Calu3 (cell line): ENCODE measurements around the gene ARHGAP15. TPM values are rescaled to one million over a fixed set of nuclear protein-coding genes. Genes with fewer than 3 reads are reported as not detected.

Experiments used
- BruUV-seq: library from RNA; stranded (reverse); fragments of 400-500 nt; replicated peaks from 2 replicates; lab custom pipeline; 2021; lab: Mats Ljungman, UMichigan
- CTCF ChIA-PET: fragments of 300-600 bp; sonication (Branson Sonifier 250); formaldehyde crosslinking; loops from one replicate; lab custom pipeline; 2022; ENCODE audit warnings: antibody characterized with exemption; lab: Charles Lee
- DNase-seq: peaks from one replicate; pipeline ENCODE4 v3.0.0; 2022
- H3K27ac Mint-ChIP-seq: one replicate; pipeline ENCODE4 v1.8.0; 2022; ENCODE audit warnings: mixed read lengths; ENCODE audit not compliant: unreplicated experiment
- H3K27me3 Mint-ChIP-seq: one replicate; pipeline ENCODE4 v1.8.0; 2022; ENCODE audit warnings: mixed read lengths; ENCODE audit not compliant: unreplicated experiment
- H3K36me3 Mint-ChIP-seq: one replicate; pipeline ENCODE4 v1.8.0; 2022; ENCODE audit warnings: mild to moderate bottlenecking, moderate library complexity, mixed read lengths; ENCODE audit not compliant: insufficient read depth, unreplicated experiment
- H3K4me1 Mint-ChIP-seq: one replicate; pipeline ENCODE4 v1.8.0; 2022; ENCODE audit warnings: mild to moderate bottlenecking, low read depth, mixed read lengths; ENCODE audit not compliant: unreplicated experiment
- H3K4me3 Mint-ChIP-seq: one replicate; pipeline ENCODE4 v1.8.0; 2022; ENCODE audit warnings: mild to moderate bottlenecking, low read depth, moderate library complexity, mixed read lengths; ENCODE audit not compliant: unreplicated experiment
- H3K9me3 Mint-ChIP-seq: one replicate; pipeline ENCODE4 v1.8.0; 2022; ENCODE audit warnings: low read depth, mixed read lengths; ENCODE audit not compliant: unreplicated experiment
- CTCF ChIP-seq: fragments of 200-600 bp; IDR thresholded peaks from one replicate; pipeline ENCODE4 v1.8.0; 2022; ENCODE audit warnings: antibody characterized with exemption; ENCODE audit not compliant: unreplicated experiment
- intact Hi-C: fragments of 100-400 bp; cut with micrococcal nuclease; formaldehyde crosslinking; loops from one replicate; pipeline ENCODE4 v1.10.0; 2022; ENCODE audit not compliant: unreplicated experiment
- total RNA-seq: library from RNA; stranded (reverse); gene quantifications from 2 replicates; pipeline ENCODE4 v1.2.3, GENCODE V29; 2022

The ARHGAP15 gene
- total RNA-seq, 1 experiment from 2014 or later, result not detected

DNA sequence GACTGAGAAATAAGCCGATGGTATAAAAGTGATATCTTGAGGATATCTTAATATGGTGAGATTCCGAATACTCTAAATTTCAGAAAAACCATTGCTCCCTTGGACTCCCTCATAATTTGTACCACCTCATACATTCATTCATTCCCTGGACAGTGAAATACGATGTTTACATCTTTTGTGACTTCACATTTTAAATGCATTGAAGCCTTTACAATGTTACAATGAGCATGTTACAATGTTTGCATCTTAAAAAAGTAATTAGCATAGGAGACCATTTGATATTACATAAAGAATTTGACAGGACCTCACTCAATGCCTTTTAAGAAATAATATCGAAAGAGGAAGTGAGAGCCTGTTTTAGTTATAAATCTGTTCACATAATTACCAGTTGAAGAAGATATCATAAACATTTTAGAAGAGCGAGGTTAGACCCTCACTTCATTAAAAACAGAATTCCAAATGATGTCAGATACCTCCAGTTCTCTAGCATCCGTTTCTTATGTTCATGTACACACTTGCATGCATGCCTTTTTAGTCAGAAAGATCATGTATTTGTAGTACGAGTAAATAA, 372.0 kb downstream of the ARHGAP15 start:
- Mint-ChIP-seq H3K4me1 (no peaks in the 10 kb centered on the region), H3K27me3 (no peaks in the 10 kb centered on the region), H3K36me3 (no peaks in the 10 kb centered on the region), H3K9me3 (no peaks in the 10 kb centered on the region), H3K27ac (no peak overlapping the region), H3K4me3 (no peak overlapping the region)
- TF ChIP-seq CTCF, result no peak
- CTCF ChIA-PET, result no interaction called here
- DNase-seq, result no peak
- BruUV-seq, result no TSS peak
- intact Hi-C loops, result no loop called here

DNA sequence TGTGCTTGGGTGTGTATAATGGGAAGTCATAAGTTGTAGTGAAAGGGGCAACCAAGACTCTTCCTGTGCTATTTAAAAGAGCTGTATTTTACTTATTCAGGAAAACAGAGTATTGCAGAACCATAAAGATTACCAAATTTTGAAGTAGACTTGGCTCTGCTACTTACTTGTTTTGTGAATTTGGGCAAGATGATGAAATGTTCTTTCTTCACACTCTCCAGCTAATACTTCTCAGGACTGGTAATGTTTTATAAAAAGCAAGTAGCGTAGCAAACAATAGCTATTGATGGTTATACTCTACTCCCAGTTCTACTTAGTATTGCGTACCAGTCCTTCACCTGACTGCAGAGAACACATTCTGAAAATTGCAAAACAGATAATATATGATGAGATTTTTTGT, 374.1 kb downstream of the ARHGAP15 start:
- Mint-ChIP-seq H3K9me3 (no peaks in the 10 kb centered on the region), H3K27me3 (no peaks in the 10 kb centered on the region), H3K4me3 (no peak overlapping the region), H3K4me1 (no peaks in the 10 kb centered on the region), H3K36me3 (no peaks in the 10 kb centered on the region), H3K27ac (no peak overlapping the region)
- intact Hi-C loops, result no loop called here
- no peak for TF ChIP-seq CTCF
- no TSS peak for BruUV-seq
- DNase-seq, result no peak
- CTCF ChIA-PET, result no interaction called here

GRCh38 chr2:143504397-143504796, 375.2 kb downstream of the ARHGAP15 start:
- Mint-ChIP-seq H3K4me3 (no peak overlapping the region), H3K9me3 (no peaks in the 10 kb centered on the region), H3K27ac (no peak overlapping the region), H3K27me3 (no peaks in the 10 kb centered on the region), H3K4me1 (no peaks in the 10 kb centered on the region), H3K36me3 (no peaks in the 10 kb centered on the region)
- no TSS peak for BruUV-seq
- CTCF ChIA-PET, result no interaction called here
- TF ChIP-seq CTCF, result no peak
- intact Hi-C loops, result no loop called here
- DNase-seq, result no peak

- Mint-ChIP-seq H3K4me1 (no peaks in the 10 kb centered on the region), H3K27ac (no peak overlapping the region), H3K27me3 (no peaks in the 10 kb centered on the region), H3K9me3 (no peaks in the 10 kb centered on the region), H3K36me3 (no peaks in the 10 kb centered on the region), H3K4me3 (no peak overlapping the region)
- intact Hi-C loops, result no loop called here
- DNase-seq, result no peak
- no TSS peak for BruUV-seq
- CTCF ChIA-PET, result no interaction called here
- TF ChIP-seq CTCF, result no peak
Observed at GRCh38 chr2:143505542-143505941, 376.3 kb downstream of the ARHGAP15 start.
